H1 (cell line): Measurements from ENCODE around the gene OR10A2. TPM values are rescaled to one million over a fixed set of nuclear protein-coding genes. Genes with fewer than 3 reads are reported as not detected.

ENCODE experiments used
- CTCF ChIA-PET: fragments of 300-600 bp; sonication (Branson Sonifier 250); formaldehyde crosslinking; loops from one replicate; lab custom pipeline; 2021; ENCODE audit not compliant: partially characterized antibody; lab: Charles Lee
- POLR2A ChIA-PET: fragments of 300-600 bp; sonication (Branson Sonifier 250); formaldehyde crosslinking; loops from one replicate; lab custom pipeline; 2021; ENCODE audit warnings: inconsistent platforms; ENCODE audit not compliant: partially characterized antibody; lab: Charles Lee
- DNase-seq, 2 experiments: peaks; one replicate each; pipeline versions ENCODE4 v3.0.0 to v3.0.0-alpha.2; 2010 to 2022; ENCODE audit warnings: low spot score in 2 of 2, low read depth in 1 of 2, mixed read lengths in 1 of 2
- FAIRE-seq: peaks from 2 replicates; lab custom pipeline; 2011; peaks lifted over from hg19 to GRCh38; lab: Jason Lieb, UNC
- H2AFZ ChIP-seq: 2 replicates; pipeline ENCODE4 v1.8.1; 2012; ENCODE audit warnings: low read length, inconsistent platforms
- H2AK5ac ChIP-seq: 2 replicates; pipeline ENCODE4 v1.6.1; 2013; ENCODE audit warnings: low read depth, low read length
- H2BK120ac ChIP-seq: replicated peaks from 2 replicates; pipeline ENCODE3; 2013; ENCODE audit warnings: low read depth, low read length, inconsistent platforms
- H2BK12ac ChIP-seq: 2 replicates; pipeline ENCODE4 v1.6.1; 2013; ENCODE audit warnings: low read depth, low read length
- H2BK15ac ChIP-seq: 2 replicates; pipeline ENCODE4 v1.6.1; 2013; ENCODE audit warnings: low read length
- H2BK20ac ChIP-seq: 2 replicates; pipeline ENCODE4 v1.6.1; 2013; ENCODE audit warnings: low read length
- H2BK5ac ChIP-seq: 2 replicates; pipeline ENCODE4 v1.6.1; 2013; ENCODE audit warnings: low read depth, low read length
- H3K14ac ChIP-seq: 2 replicates; pipeline ENCODE4 v1.6.1; 2013; ENCODE audit warnings: inconsistent platforms; ENCODE audit not compliant: insufficient read length
- H3K18ac ChIP-seq: 2 replicates; pipeline ENCODE4 v1.6.1; 2013; ENCODE audit warnings: low read length; ENCODE audit errors: extremely low read depth
- H3K23ac ChIP-seq: 2 replicates; pipeline ENCODE4 v1.6.1; 2013; ENCODE audit warnings: inconsistent platforms; ENCODE audit not compliant: insufficient read length
- H3K23me2 ChIP-seq: 2 replicates; pipeline ENCODE4 v1.6.1; 2013; ENCODE audit warnings: low read depth, low read length
- H3K27ac ChIP-seq: 2 replicates; pipeline ENCODE4 v1.6.1; 2011; ENCODE audit warnings: low read depth, low read length, inconsistent platforms
- H3K27me3 ChIP-seq, 4 experiments: replicated peaks in 1 of 4; 1 replicate in 1 of 4; 2 replicates in 3 of 4; pipeline versions ENCODE4 v1.6.1 to v1.8.1; 2011 to 2013; ENCODE audit warnings: low read length in 3 of 4, mild to moderate bottlenecking in 3 of 4, inconsistent platforms in 2 of 4, mixed read lengths in 2 of 4, moderate library complexity in 1 of 4; ENCODE audit not compliant: control insufficient read depth in 3 of 4, insufficient read depth in 3 of 4; ENCODE audit errors: extremely low read depth in 1 of 4
- H3K36me3 ChIP-seq, 4 experiments: 2 replicates each; pipeline versions ENCODE4 v1.6.1 to v1.8.1; 2011 to 2013; ENCODE audit warnings: mild to moderate bottlenecking in 4 of 4, low read length in 3 of 4, moderate library complexity in 2 of 4, control low read depth in 1 of 4, inconsistent platforms in 1 of 4; ENCODE audit not compliant: insufficient read depth in 4 of 4, control insufficient read depth in 2 of 4
- H3K4ac ChIP-seq: replicated peaks from 2 replicates; pipeline ENCODE3; 2013; ENCODE audit warnings: low read length, low read depth, mixed read lengths, inconsistent platforms; ENCODE audit not compliant: insufficient read length
- H3K4me1 ChIP-seq, 4 experiments: replicated peaks in 1 of 4; 1 replicate in 1 of 4; 2 replicates in 3 of 4; pipeline versions ENCODE4 v1.6.1 to v1.8.1; 2011 to 2013; ENCODE audit warnings: low read length in 3 of 4, inconsistent platforms in 2 of 4, mixed read lengths in 1 of 4; ENCODE audit not compliant: insufficient read depth in 4 of 4, control insufficient read depth in 3 of 4
- H3K4me2 ChIP-seq, 2 experiments: 2 replicates each; pipeline versions ENCODE4 v1.6.1 to v1.8.1; 2011 to 2013; ENCODE audit warnings: low read depth in 2 of 2, low read length in 2 of 2, control low read depth in 1 of 2, inconsistent platforms in 1 of 2, mild to moderate bottlenecking in 1 of 2; ENCODE audit not compliant: insufficient read depth in 1 of 2
- H3K4me3 ChIP-seq, 4 experiments: fragments of 200-600, 300-600 bp in 1 of 4; sonication (generic), shearing (Covaris generic), sonication (Bioruptor Twin) in 1 of 4; 2 replicates each; pipeline versions ENCODE4 v1.5.1 to v1.8.1; 2011 to 2016; ENCODE audit warnings: low read length in 4 of 4, low read depth in 3 of 4, control low read depth in 2 of 4, inconsistent platforms in 2 of 4, mild to moderate bottlenecking in 2 of 4, mixed read lengths in 1 of 4, moderate library complexity in 1 of 4; ENCODE audit not compliant: insufficient read depth in 2 of 4; ENCODE audit errors: extremely low read depth in 1 of 4
- H3K56ac ChIP-seq: replicated peaks from 2 replicates; pipeline ENCODE3; 2013; ENCODE audit warnings: low read depth, mild to moderate bottlenecking, mixed read lengths, low read length, inconsistent platforms; ENCODE audit not compliant: insufficient read length
- H3K79me1 ChIP-seq: 2 replicates; pipeline ENCODE4 v1.6.1; 2013; ENCODE audit warnings: low read depth, low read length, control low read depth
- H3K79me2 ChIP-seq, 2 experiments: 2 replicates each; pipeline versions ENCODE4 v1.6.1 to v1.8.1; 2012 to 2013; ENCODE audit warnings: low read length in 2 of 2, mild to moderate bottlenecking in 2 of 2, inconsistent platforms in 1 of 2; ENCODE audit not compliant: insufficient read depth in 2 of 2, control insufficient read depth in 1 of 2
- H3K9ac ChIP-seq, 4 experiments: replicated peaks in 1 of 4; 1 replicate in 1 of 4; 2 replicates in 3 of 4; pipeline versions ENCODE4 v1.6.1 to v1.8.1; 2011 to 2013; ENCODE audit warnings: low read depth in 3 of 4, low read length in 3 of 4, control low read depth in 2 of 4, mild to moderate bottlenecking in 2 of 4, moderate library complexity in 2 of 4, inconsistent platforms in 1 of 4; ENCODE audit errors: extremely low read depth in 1 of 4
- H3K9me3 ChIP-seq, 2 experiments: 2 replicates each; pipeline versions ENCODE4 v1.6.1 to v1.8.1; 2012 to 2013; ENCODE audit warnings: mild to moderate bottlenecking in 2 of 2, moderate library complexity in 2 of 2, control low read depth in 1 of 2, inconsistent platforms in 1 of 2, low read depth in 1 of 2, low read length in 1 of 2, mixed read lengths in 1 of 2; ENCODE audit not compliant: insufficient read depth in 2 of 2
- H4K20me1 ChIP-seq, 2 experiments: replicated peaks in 1 of 2; 2 replicates each; pipeline versions ENCODE3 to v1.8.1; 2011 to 2013; ENCODE audit warnings: inconsistent platforms in 2 of 2, low read length in 2 of 2, mild to moderate bottlenecking in 1 of 2; ENCODE audit not compliant: insufficient read depth in 2 of 2, control insufficient read depth in 1 of 2
- H4K5ac ChIP-seq: 2 replicates; pipeline ENCODE4 v1.6.1; 2013; ENCODE audit warnings: low read length, low read depth, mixed read lengths, inconsistent platforms; ENCODE audit not compliant: insufficient read length
- H4K8ac ChIP-seq: 2 replicates; pipeline ENCODE4 v1.8.0; 2013; ENCODE audit warnings: mild to moderate bottlenecking, moderate library complexity, low read length, inconsistent platforms; ENCODE audit not compliant: insufficient read depth; ENCODE audit errors: extremely low read depth
- H4K91ac ChIP-seq: replicated peaks from 2 replicates; pipeline ENCODE3; 2013; ENCODE audit warnings: low read length, mixed read lengths, inconsistent platforms; ENCODE audit not compliant: insufficient read length
- CTBP2 ChIP-seq: IDR thresholded peaks from 2 replicates; pipeline ENCODE4 v1.7.0; 2011; ENCODE audit warnings: borderline replicate concordance, mild to moderate bottlenecking, moderate library complexity, mixed read lengths, low read length; ENCODE audit not compliant: insufficient read depth, insufficient read length
- FOSL1 ChIP-seq: IDR thresholded peaks from 2 replicates; pipeline ENCODE4 v1.6.1; 2011; ENCODE audit warnings: mild to moderate bottlenecking, low read depth, low read length, moderate library complexity; ENCODE audit not compliant: insufficient read depth
- JUND ChIP-seq: IDR thresholded peaks from 2 replicates; pipeline ENCODE4 v1.6.1; 2011; ENCODE audit warnings: mild to moderate bottlenecking, improper control_type of control experiment, low read length
- KDM1A ChIP-seq: fragments of 200-600, 300-600 bp; sonication (generic); IDR thresholded peaks from 2 replicates; pipeline ENCODE4 v1.7.1; 2016; ENCODE audit warnings: mild to moderate bottlenecking, low read length, borderline replicate concordance
- MAFK ChIP-seq: IDR thresholded peaks from 2 replicates; pipeline ENCODE4 v1.6.1; 2012; ENCODE audit warnings: low read depth, mild to moderate bottlenecking, improper control_type of control experiment, low read length
- NRF1 ChIP-seq: IDR thresholded peaks from 2 replicates; pipeline ENCODE4 v1.6.1; 2011; ENCODE audit warnings: mild to moderate bottlenecking, low read depth, low read length, improper control_type of control experiment
- POLR2A ChIP-seq, 2 experiments: IDR thresholded peaks; 1 replicate in 1 of 2; 2 replicates in 1 of 2; pipeline ENCODE4 v1.6.1; 2011; ENCODE audit warnings: low read depth in 2 of 2, low read length in 2 of 2, mild to moderate bottlenecking in 2 of 2; ENCODE audit errors: control extremely low read depth in 1 of 2
- POLR2AphosphoS5 ChIP-seq: IDR thresholded peaks from 2 replicates; pipeline ENCODE4 v1.6.1; 2011; ENCODE audit warnings: low read depth, low read length
- SAP30 ChIP-seq: fragments of 300-600 bp; sonication (generic); IDR thresholded peaks from 2 replicates; pipeline ENCODE4 v1.7.1; 2012; ENCODE audit warnings: low read length, moderate library complexity, mild to moderate bottlenecking, inconsistent platforms; ENCODE audit not compliant: insufficient read depth, insufficient replicate concordance
- polyA plus RNA-seq, 7 experiments: library from polyadenylated mRNA; depleted of rRNA in 3 of 7; stranded (reverse) in 5 of 7; unstranded in 2 of 7; fragments of >200 nt in 5 of 7; fragments of 200-250 nt in 2 of 7; gene quantifications; 1 replicate in 5 of 7; 2 replicates in 1 of 7; 4 replicates in 1 of 7; pipeline versions ENCODE4 v1.2.1 to v1.2.3, GENCODE V29; 2011 to 2013; ENCODE audit warnings: missing spikeins in 2 of 7, mixed read lengths in 2 of 7
- total RNA-seq: library from RNA; stranded (reverse); fragmentation: NEBNext Ultra II Directional; extraction: Animal tissue kit (Norgen Biotek cat#: 25700); gene quantifications from 2 replicates; pipeline ENCODE4 v1.2.1, GENCODE V29; 2021

OR10A2 gene
- total and polyA plus RNA-seq, 2 of the 8 experiments (the other 6 are each of a cell fraction or from before 2014, with no cell fraction given) = not detected

DNA sequence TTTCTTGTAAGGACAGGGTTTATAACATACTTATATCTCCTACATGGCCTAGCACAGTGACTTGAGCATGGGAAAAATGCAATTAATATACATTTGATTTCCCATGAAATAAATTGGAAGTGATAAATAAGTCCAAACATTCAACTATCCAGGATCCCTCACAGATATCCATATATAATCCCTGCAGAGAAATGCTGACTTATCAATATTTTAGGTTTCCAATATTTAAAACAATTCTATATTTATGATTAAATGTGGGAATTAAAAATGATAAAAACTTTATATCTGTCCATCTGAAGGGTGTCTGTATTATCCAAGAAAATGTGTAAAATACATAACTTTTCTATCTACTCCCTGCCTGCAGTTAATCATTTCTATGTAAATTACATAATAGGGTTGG is 19.9 kb downstream of the OR10A2 start:
- Histone ChIP-seq H3K23ac (no peak overlapping the region), H2BK15ac (no peak overlapping the region), H3K14ac (no peak overlapping the region), H3K18ac (no peak overlapping the region), H3K4me3 (no peak overlapping the region), H3K79me2 (no peaks in the 10 kb centered on the region), H4K8ac (no peak overlapping the region), H4K20me1 (no peaks in the 10 kb centered on the region), H3K56ac (no peak overlapping the region), H3K27me3 (no peaks in the 10 kb centered on the region), H2AK5ac (no peak overlapping the region), H2AFZ (no peak overlapping the region), H3K4me1 (no peaks in the 10 kb centered on the region), H4K91ac (no peak overlapping the region), H4K5ac (no peak overlapping the region), H3K27ac (no peak overlapping the region), H2BK20ac (no peak overlapping the region), H3K36me3 (no peaks in the 10 kb centered on the region), H3K79me1 (no peaks in the 10 kb centered on the region), H3K9ac (no peak overlapping the region), H2BK12ac (no peak overlapping the region), H3K9me3 (no peaks in the 10 kb centered on the region), H2BK5ac (no peak overlapping the region), H2BK120ac (no peak overlapping the region), H3K23me2 (no peaks in the 10 kb centered on the region), H3K4me2 (no peak overlapping the region), H3K4ac (no peak overlapping the region)
- POLR2A ChIA-PET = no interaction called here
- FAIRE-seq = no peak
- no peak for TF ChIP-seq NRF1
- no peak for TF ChIP-seq CTBP2
- TF ChIP-seq MAFK = peak; percentile 68; the same call in 1 of the 2 replicates
- no peak for TF ChIP-seq SAP30
- TF ChIP-seq POLR2A (IDR thresholded peaks at IDR 0.05; ENCODE audit: control extremely low read depth in 1 of 2, low read depth in 2 of 2, low read length in 2 of 2) = no peak
- no peak for TF ChIP-seq FOSL1
- TF ChIP-seq POLR2AphosphoS5 = no peak
- TF ChIP-seq JUND = no peak
- TF ChIP-seq KDM1A = no peak
- no peak for DNase-seq
- CTCF ChIA-PET = no interaction called here
